Measurements from ENCODE around the gene FAM216B.

DNA sequence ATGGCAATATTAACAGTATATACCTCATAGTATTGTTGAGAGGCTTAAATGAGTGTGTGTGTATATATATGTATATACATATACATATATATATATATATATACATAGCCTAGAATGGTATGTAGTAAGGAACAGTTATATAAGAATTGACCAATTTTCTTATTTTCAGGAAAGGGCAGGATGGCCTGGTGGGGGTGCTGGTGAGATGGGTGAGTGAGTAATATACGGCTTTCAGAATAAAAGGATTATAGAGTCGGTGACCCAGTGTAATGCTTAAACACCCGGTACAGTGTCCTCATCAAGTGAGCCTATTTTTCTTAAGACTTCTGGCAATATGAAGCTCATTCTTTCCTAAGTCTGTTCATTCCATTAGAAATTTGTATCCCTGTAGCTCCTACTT is 11.7 kb upstream of the FAM216B start:
- TF ChIP-seq POLR2AphosphoS5 (IDR thresholded peaks at IDR 0.05; ENCODE audit: low read depth, low read length) = no peak
- TF ChIP-seq, protein P1, sequence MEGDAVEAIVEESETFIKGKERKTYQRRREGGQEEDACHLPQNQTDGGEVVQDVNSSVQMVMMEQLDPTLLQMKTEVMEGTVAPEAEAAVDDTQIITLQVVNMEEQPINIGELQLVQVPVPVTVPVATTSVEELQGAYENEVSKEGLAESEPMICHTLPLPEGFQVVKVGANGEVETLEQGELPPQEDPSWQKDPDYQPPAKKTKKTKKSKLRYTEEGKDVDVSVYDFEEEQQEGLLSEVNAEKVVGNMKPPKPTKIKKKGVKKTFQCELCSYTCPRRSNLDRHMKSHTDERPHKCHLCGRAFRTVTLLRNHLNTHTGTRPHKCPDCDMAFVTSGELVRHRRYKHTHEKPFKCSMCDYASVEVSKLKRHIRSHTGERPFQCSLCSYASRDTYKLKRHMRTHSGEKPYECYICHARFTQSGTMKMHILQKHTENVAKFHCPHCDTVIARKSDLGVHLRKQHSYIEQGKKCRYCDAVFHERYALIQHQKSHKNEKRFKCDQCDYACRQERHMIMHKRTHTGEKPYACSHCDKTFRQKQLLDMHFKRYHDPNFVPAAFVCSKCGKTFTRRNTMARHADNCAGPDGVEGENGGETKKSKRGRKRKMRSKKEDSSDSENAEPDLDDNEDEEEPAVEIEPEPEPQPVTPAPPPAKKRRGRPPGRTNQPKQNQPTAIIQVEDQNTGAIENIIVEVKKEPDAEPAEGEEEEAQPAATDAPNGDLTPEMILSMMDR (IDR thresholded peaks at IDR 0.05) = no peak; the same call in 1 of the 2 replicates
